Activated CD8-positive, alpha-beta memory T cell treated with anti-CD3 and anti-CD28 coated beads for 36 hours (primary cell): ENCODE measurements around the gene EPOP. TPM values are rescaled to one million over a fixed set of nuclear protein-coding genes. Genes with fewer than 3 reads are reported as not detected.
"Not testable (repeated sequence)": the region's sequence is repeated elsewhere in the genome, so short reads cannot be mapped to it uniquely, and the experiment has no call there.

ENCODE experiments used
- CTCF ChIA-PET: fragments of 350-600 bp; sonication (Branson Sonifier 250); formaldehyde crosslinking; loops from one replicate; lab custom pipeline; 2021; ENCODE audit warnings: antibody characterized with exemption; lab: Charles Lee
- POLR2A ChIA-PET: fragments of 350-600 bp; sonication (Branson Sonifier 250); formaldehyde crosslinking; loops from one replicate; lab custom pipeline; 2021; ENCODE audit warnings: antibody characterized with exemption; lab: Charles Lee
- total RNA-seq, 2 experiments: library from RNA; stranded (reverse); gene quantifications; one replicate each; pipeline ENCODE4 v1.2.3, GENCODE V29; 2021

Gene EPOP
- total RNA-seq, 2 experiments from 2014 or later: 56.1 to 56.7 TPM

GRCh38 chr17:38663964-38664644 is 10.7 kb downstream of the EPOP start:
- POLR2A ChIA-PET: interaction anchor here (0.8 kb wide), 1 partner anchor 10 kb away, joined by 3 read pairs; the partner anchor contains the start of gene EPOP

GRCh38 chr17:38663125-38663751 is 11.5 kb downstream of the EPOP start:
- CTCF ChIA-PET: interaction anchor here (0.6 to 11.6 kb wide), 10 partner anchors 9 to 1349 kb away, joined by 3 to 98 read pairs (median 4); no protein-coding TSS in a partner anchor
- POLR2A ChIA-PET: interaction anchor here (0.8 kb wide), 1 partner anchor 11 kb away, joined by 3 read pairs; the partner anchor contains the start of gene EPOP

More at GRCh38 chr17:38663964-38664644, 10.7 kb downstream of the EPOP start:
- CTCF ChIA-PET: interaction anchor here (0.6 to 11.6 kb wide), 11 partner anchors 9 to 1350 kb away, joined by 3 to 98 read pairs (median 4); no protein-coding TSS in a partner anchor

DNA sequence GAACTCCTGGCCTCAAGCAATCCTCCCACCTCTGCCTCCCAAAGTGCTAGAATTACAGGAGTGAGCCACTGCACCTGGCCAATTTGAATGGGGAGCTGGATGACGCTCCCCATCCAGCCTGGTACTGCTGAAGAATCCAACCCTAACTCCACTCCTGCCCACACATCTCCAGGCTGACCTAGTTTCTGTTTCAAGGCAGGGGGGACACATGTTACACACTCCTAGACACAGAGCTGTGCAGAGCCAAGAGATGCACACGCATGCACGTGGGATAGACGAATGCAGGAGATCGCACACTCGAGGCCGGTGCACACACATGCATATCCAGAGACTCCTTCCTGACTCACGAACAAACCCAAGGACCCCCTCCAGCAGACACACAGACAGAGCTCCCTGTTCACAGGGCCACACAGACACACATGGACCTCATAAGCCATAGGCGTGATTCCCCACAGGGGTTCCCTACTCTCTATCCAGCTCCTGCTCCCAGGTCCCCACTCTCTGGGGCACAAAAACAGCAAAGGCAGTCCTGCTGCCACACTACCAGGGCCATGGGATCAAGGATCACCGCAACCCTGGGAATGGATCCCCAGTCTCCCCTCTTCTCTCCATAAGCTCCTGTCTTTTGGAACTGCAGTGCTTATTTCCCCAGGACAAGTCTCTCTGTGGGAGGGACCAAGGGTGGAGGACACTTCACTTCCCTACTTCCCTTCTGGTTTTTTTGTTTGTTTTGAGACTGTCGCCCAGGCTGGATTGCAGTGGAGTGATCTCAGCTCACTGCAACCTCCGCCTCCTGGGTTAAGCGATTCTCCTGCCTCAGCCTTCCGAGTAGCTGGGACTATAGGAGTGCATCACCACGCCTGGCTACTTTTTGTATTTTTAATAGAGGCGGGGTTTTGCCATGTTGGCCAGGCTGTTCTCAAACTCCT is 14.4 kb downstream of the EPOP start:
- POLR2A ChIA-PET: no interaction called here
- CTCF ChIA-PET: interaction anchor here (1.0 to 11.6 kb wide), 4 partner anchors 7 to 123 kb away, joined by 3 to 98 read pairs (median 4); no protein-coding TSS in a partner anchor

DNA sequence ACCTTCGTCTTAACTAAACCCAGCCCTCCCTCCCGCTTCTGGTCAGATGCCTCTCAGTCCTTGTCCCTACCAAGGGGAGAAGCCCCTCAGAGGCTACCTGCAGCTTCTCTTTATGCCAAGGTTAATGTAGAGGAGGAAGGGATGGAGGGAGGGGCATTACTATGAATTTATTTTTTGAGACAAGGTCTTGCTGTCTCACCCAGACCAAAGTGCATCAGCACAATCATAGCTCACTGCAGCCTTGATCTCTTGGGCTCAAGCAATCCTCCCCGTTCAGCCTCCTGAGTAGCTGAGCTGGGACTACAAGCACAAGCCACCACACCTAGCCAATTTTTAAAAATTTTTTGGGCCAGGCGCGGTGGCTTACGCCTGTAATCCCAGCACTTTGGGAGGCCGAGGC is 15.3 kb downstream of the EPOP start:
- ChIA-PET POLR2A (no interaction called here), CTCF (interaction anchor here (0.6 to 1.1 kb wide), 2 partner anchors 8 to 245 kb away, joined by 3 to 4 read pairs; no protein-coding TSS in a partner anchor)

DNA sequence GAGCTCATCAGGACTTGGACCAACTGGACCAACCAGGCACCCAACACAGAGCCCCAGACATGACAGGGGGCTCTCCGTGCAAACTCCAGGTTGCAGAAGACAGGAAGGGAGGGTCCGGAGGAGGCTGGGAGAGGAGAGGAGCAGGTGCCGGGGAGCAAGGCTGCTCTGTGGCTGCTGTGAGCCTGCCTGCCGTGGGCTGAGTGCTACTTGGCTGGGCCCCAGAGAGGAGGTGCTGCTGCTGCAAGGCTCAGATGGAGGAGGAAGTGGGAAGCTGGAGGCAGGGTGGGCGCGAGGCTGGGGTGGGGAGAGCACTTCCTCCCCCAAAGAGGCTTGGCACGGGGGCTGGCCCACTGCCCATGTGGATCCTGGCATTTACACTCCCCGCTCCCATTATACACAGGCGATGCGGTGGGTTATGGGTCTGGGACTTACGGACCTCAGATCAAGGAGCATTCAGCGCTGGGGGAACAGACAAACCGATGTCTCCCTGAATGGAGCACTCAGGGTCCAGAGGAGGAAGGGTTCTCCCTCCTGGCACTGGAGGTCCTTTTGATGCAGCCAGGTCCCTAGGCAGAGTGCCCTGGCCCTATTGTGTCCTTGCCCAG is 15.9 kb downstream of the EPOP start:
- ChIA-PET POLR2A (no interaction called here), CTCF (interaction anchor here (0.6 to 1.1 kb wide), 2 partner anchors 9 to 244 kb away, joined by 3 to 4 read pairs; no protein-coding TSS in a partner anchor)

DNA sequence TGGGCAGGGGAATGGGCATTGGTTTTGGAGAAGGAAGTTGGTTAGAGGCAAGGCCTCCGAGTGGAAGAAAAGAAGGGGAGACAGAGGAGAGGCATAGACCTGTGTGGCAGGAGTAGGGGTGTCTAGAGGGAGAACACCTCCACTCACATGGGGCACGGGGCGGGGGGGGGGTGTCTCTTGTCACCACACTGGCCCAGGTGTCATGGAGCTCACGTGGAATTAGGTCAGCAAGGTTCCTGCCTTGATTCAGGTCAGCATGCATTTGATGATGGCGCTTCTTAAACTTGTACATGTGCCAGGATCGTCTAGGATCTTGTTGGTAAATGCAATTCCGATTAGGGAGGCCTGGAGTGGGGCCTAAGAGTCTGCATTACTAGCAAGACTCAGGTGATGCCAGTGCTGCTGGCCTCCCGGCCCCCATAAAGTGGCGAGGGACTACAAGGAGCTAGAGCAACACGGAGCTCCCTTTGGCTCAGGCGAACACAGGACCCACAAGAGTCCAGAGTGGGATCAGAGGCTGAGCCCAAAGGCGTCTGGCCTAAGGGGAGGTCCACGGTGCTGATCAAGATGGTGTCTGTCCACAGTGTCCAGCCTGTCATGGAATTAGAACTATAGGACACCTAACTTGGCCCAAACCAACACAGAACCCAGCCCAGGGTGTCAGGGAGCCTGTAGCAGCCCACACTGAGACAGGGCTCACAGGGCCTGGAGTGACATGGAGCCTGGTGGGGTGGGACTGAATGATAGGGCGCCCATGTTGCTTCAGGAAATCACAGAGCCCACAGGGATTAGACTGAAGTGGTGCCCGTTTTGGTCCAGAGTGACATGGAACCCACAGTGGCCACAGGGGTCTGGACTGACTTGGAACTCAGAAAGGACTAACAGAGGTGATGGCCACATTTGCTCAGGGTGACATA is 16.7 kb downstream of the EPOP start:
- ChIA-PET POLR2A (no interaction called here), CTCF (no interaction called here)

GRCh38 chr17:38656959-38657823 is 17.6 kb downstream of the EPOP start:
- ChIA-PET CTCF (interaction anchor here (0.7 to 1.3 kb wide), 2 partner anchors 10 to 172 kb away, joined by 3 to 6 read pairs; no protein-coding TSS in a partner anchor), POLR2A (interaction anchor here (0.6 kb wide), 1 partner anchor 343 kb away, joined by 3 read pairs; no protein-coding TSS in a partner anchor)

DNA sequence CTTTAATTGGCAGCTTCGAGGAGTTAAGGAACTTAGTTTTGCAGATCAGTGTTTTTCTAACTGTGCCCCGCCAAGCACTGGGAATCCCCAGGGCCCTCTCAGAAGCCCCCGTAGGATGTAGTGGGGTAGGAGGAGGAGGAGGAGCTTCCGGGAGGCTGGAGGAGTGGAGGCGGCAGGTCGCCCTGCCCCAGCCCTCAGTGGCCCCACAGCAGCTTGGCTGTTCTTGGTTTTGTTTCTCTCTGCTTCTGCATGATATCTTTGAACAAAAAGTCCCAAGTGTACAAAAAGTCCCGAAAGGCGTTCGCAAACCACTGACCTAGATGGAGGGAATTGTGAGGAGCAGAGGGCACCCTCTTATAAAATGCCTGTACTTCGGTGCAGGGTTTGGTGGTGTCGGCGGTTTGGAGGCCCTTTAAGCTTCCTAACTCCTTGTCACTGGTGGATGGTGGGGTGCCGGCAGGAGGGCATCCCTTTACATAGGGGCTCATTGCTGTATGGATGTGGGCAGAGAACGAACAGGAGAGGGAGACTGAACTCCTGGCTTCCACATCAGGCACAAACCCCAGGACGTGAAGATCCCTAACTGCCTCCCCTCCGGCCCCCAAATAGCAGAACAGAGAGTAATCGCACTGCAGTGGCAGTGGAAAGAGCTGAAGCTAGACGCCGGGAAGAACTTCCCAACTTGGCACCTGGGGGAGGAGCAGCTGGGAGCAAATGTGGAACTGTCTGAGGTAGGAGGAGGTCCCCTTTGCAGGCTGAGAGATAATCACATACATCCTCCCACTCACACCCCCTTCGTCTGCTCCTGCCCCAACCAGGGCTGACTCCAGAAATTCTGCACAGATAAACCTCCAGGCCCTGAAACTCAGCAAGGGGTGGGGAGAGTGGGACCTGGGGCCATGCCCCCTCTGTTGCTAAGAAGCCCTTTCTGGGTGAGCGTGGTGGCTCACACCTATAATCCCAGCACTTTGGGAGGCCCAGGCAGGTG is 20.1 kb downstream of the EPOP start:
- ChIA-PET POLR2A (no interaction called here), CTCF (interaction anchor here (0.8 to 2.9 kb wide), 5 partner anchors 9 to 97 kb away, joined by 3 to 13 read pairs (median 7); no protein-coding TSS in a partner anchor)

- POLR2A ChIA-PET: no interaction called here
- CTCF ChIA-PET: interaction anchor here (0.7 to 2.9 kb wide), 4 partner anchors 10 to 96 kb away, joined by 3 to 13 read pairs (median 5); no protein-coding TSS in a partner anchor
Observed at GRCh38 chr17:38653679-38654078, 21.1 kb downstream of the EPOP start.

GRCh38 chr17:38653230-38653629 is 21.5 kb downstream of the EPOP start:
- ChIA-PET POLR2A (no interaction called here), CTCF (interaction anchor here (0.7 to 2.9 kb wide), 4 partner anchors 12 to 96 kb away, joined by 3 to 13 read pairs (median 5); no protein-coding TSS in a partner anchor)

- POLR2A ChIA-PET: not testable (repeated sequence)
- CTCF ChIA-PET: interaction anchor here (1.2 to 2.3 kb wide), 2 partner anchors 12 to 17 kb away, joined by 3 to 5 read pairs; no protein-coding TSS in a partner anchor
Observed at GRCh38 chr17:38650653-38651173, 24.0 kb downstream of the EPOP start.

DNA sequence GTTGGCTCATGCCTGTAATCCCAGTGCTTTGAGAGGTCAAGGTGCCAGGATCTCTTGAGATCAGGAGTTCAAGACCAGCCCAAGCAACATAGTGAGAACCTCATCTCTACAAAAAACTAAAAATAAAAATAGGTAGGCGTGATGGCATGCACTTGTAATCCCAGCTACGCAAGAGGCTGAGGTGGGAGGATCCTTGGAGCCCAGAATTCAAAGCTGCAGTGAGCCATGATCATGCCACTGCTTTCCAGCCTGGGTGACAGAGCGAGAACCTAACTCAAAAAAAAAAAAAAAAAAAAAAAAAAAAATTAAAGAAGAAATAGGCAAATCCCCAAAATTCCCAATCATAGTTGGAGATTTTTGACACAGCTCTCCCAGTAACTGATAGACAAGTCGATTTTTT is 36.8 kb downstream of the EPOP start:
- CTCF ChIA-PET: no interaction called here
- POLR2A ChIA-PET: no interaction called here

DNA sequence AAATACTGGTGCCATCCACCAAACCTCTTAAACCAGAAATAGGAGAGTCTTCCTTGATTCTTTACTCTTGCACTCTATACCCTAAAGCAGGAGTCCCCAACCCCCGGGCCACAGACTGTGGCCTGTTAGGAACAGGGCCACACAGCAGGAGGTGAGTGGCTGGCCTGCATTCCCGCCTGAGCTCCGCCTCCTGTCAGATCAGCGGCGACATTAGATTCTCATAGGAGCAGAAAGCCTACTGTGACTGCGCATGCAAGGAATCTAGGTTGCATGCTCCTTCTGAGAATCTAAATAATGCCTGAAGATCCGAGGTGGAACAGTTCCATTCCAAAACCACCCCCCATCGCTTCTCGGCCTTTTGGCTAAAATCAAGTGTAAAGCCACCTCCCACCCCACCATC is 38.7 kb downstream of the EPOP start:
- ChIA-PET CTCF (no interaction called here), POLR2A (no interaction called here)

DNA sequence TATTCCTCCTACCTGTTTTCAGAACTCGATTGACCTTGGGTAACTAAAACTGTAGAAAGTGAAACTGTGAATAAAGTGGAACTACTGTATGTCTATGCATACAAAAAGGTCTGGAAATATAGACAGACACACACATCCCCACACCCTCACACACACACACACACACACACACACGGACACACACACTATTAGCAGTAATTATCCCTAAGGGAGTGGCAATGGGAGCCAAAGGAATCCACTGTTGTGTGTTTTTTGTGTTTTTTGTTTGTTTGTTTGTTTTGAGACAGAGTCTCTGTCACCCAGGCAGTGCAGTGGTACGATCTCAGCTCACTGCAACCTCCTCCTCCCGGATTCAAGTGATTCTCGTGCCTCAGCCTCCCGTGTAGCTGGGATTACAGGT is 42.4 kb downstream of the EPOP start:
- POLR2A ChIA-PET: no interaction called here
- CTCF ChIA-PET: no interaction called here

- ChIA-PET CTCF (no interaction called here), POLR2A (no interaction called here)
Observed at GRCh38 chr17:38628441-38628840, 46.3 kb downstream of the EPOP start.
